IMR-90 (cell line): ENCODE measurements around the gene DIP2C.

Source experiments
- CTCF ChIP-seq: conservative IDR thresholded peaks from 2 replicates; pipeline ENCODE4 v1.5.1; 2012; ENCODE audit warnings: mild to moderate bottlenecking, low read depth, low read length, improper control_type of control experiment
- ELK1 ChIP-seq: fragments of 150-350 bp; IDR thresholded peaks from 2 replicates; pipeline ENCODE4 v1.6.1; 2016; ENCODE audit warnings: low read depth, mild to moderate bottlenecking, low read length, moderate library complexity, borderline replicate concordance
- FOS ChIP-seq: fragments of 150-350 bp; IDR thresholded peaks from 2 replicates; pipeline ENCODE4 v1.6.1; 2016; ENCODE audit warnings: low read depth, low read length
- POLR2A ChIP-seq: IDR thresholded peaks from 2 replicates; pipeline ENCODE4 v1.6.1; 2012; ENCODE audit warnings: mild to moderate bottlenecking, low read depth, low read length
- RAD21 ChIP-seq: IDR thresholded peaks from 2 replicates; pipeline ENCODE4 v1.6.1; 2012; ENCODE audit warnings: low read length, improper control_type of control experiment
- RCOR1 ChIP-seq: IDR thresholded peaks from 2 replicates; pipeline ENCODE4 v1.6.1; 2012; ENCODE audit warnings: mild to moderate bottlenecking, low read length, improper control_type of control experiment; ENCODE audit not compliant: insufficient replicate concordance
- RFX5 ChIP-seq: IDR thresholded peaks from 2 replicates; pipeline ENCODE4 v1.8.0; 2012; ENCODE audit warnings: low read depth, mild to moderate bottlenecking, low read length, moderate library complexity
- SMC3 ChIP-seq: fragments of 150-350 bp; IDR thresholded peaks from 2 replicates; pipeline ENCODE4 v1.6.1; 2016; ENCODE audit warnings: low read depth, mild to moderate bottlenecking, antibody characterized with exemption, low read length, moderate library complexity

GRCh38 chr10:695396-695795 is 5.9 kb upstream of the DIP2C start:
- TF ChIP-seq RCOR1 = no peak
- TF ChIP-seq CTCF = no peak
- no peak for TF ChIP-seq RAD21
- no peak for TF ChIP-seq POLR2A
- TF ChIP-seq ELK1 = no peak
- TF ChIP-seq RFX5 = no peak
- no peak for TF ChIP-seq FOS
- TF ChIP-seq SMC3 = no peak
